Right ventricle myocardium superior (tissue), 1 donor: ENCODE data around the gene WDCP. TPM values are rescaled to one million over a fixed set of nuclear protein-coding genes. Genes with fewer than 3 reads are reported as not detected.
"Not testable (repeated sequence)": the region's sequence is repeated elsewhere in the genome, so short reads cannot be mapped to it uniquely, and the experiment has no call there.

Source experiments
- ATAC-seq: fragments of 200-7000 bp; cut with Tn5 transposase; one replicate; pipeline ENCODE4 v1.9.1; 2020; ENCODE audit warnings: mild to moderate bottlenecking; ENCODE audit not compliant: poor library complexity
- DNase-seq: peaks from one replicate; pipeline ENCODE4 v3.0.0-alpha.2; 2020
- intact Hi-C: fragments of 100-400 bp; cut with DNase I; formaldehyde crosslinking; loops from one replicate; pipeline ENCODE4 v1.11.2; 2022
- total RNA-seq: library from RNA; stranded (reverse); fragmentation: NEBNext Ultra II Directional; extraction: Animal tissue kit (Norgen Biotek cat#: 25700); gene quantifications from one replicate; pipeline ENCODE4 v1.2.1, GENCODE V29; 2021
- donor health status: DM: no; HTN: yes; CAD: no; lungs with severe emphysema.

Gene WDCP
- total RNA-seq, 1 donor from 2014 or later: 7.3 TPM

DNA sequence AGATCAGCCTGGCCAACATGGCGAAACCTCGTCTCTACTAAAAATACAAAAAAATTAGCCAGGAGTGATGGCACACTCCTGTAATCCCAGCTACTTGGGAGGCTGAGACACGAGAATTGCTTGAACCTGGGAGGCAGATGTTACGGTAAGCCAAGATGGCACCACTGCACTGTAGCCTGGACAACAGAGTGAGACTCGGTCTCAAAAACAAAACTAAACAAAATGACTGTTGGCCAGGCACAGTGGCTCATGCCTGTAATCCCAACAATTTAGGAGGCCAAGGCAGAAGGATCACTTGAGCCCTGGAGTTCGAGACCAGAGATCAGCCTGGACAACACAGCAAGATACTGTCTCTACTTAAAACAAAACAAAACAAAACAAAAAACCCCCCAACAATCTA is 4.1 kb downstream of the WDCP start:
- intact Hi-C loops, ATAC-seq, DNase-seq: not testable (repeated sequence)

DNA sequence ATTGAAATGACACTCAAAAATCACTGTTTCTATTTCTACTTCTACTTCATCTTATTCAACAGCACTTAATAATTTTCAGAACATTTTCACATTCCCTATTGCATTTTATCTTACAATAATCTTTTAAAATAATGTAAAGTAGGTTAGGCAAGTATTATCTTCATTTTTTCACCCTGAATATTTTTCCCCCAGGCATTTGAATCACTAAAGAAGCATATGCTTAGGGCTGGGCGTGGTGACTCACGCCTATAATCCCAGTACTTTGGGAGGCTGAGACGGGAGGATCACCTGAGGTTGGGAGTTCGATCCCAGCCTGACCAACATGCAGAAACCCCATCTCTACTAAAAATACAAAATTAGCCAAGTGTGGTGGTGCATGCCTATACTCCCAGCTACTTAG is 6.7 kb downstream of the WDCP start:
- DNase-seq (no peak), ATAC-seq (no peak)
- intact Hi-C loops: no loop called here

DNA sequence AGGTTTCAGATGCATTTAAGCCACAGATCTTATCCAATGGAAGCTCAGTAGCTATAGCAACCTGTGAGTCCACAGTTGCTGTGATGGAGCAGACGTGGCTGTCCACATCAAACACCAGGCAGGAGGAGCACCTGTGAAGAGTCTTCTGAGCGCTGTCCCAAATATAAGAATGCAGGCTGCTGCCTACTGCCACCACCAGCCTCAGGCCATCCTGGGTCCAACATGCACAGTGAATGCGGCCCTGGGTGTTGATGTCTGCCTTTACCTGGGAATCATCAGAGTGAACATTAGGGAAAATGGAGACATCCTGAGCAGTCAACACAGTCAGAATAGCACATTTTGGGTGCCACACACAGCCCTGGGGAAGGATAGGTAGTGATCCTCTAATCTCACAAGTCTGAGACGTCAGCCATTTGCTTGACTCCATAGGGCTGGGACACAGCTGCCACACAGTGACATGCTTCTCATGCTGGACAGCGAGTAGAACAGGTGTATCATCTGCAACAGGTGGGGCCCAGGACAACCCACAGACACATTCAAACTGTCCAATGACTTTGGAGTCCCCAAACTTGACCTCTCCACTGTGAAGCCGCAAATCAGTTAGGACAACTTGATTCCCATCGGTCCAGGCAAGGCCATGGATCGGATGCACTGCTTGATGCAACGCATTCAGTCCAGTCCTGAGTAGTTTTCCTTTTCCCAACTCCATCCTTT is 8.2 kb downstream of the WDCP start:
- intact Hi-C loops: no loop called here
- ATAC-seq: no peak
- DNase-seq: no peak

DNA sequence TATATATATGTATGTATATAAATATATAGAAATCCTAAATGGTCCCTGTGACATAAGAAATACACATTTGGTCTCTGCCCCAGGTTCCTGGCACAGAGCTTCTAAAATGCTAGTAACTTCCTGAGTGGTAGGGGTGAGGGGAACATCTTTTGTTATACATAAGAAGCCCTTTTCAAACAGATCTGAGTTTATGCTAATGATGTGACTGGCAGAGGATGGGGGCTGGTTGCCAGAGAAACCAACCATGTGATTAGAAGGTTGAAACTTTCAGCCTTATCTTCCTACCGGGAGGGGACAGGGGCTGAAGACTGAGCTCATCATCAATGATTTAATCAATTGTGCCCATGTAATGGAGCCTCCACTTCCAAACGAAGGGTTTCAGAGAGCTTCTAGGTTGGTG is 21.0 kb downstream of the WDCP start:
- DNase-seq (no peak), ATAC-seq (no peak)
- intact Hi-C loops: no loop called here

DNA sequence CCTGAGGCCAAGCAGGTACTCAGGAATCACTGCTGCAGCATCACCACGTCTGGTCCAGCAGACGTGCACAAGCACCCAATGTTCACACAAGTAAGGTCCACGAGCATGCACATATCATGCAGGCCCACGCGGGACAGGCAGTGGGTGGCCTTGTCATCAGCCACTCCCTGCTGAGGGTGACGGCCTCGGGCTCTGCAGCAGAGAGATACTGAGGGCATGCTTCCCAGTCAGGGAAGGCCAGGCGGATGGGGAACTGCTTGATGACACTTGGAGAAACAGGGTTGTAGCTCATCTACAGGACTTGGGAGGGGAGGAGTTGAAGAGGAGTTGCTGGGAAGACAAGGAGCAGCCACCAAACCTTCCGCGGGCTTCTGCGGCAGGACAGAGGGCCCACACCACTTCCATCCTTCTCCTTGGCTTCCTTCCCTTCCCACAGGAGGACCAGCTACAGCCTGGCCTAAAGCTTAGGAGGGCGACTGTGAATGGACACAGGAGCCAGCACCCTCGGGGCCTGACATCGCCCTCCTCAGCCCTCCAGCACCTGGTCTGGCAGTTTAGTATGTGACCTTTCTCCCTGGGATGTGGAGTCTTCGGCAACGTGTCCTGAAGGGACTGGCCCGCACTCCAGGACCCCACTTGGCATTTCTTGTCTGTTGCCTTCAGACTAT is 22.1 kb downstream of the WDCP start:
- intact Hi-C loops: no loop called here
- ATAC-seq: no peak
- no peak for DNase-seq

DNA sequence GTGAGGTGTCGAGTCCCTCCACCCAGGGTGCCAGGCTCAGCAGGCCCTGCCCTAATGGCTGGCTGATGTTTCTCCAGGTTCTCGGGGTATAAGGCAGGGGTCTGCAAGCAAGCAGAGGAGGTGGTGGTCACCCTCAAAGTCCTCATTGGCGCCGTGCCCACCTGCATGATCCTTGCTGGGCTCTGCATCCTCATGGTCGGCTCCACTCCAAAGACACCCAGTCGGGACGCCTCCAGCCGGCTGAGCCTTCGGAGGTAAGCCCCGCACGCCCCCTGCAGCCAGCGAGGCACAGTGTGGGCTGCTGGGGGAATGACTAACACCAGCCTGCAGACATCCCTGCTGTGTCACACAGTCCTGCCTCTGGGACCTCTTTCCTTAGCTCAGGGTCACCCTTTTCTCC is 23.2 kb downstream of the WDCP start:
- DNase-seq (no peak), ATAC-seq (no peak)
- intact Hi-C loops: no loop called here

DNA sequence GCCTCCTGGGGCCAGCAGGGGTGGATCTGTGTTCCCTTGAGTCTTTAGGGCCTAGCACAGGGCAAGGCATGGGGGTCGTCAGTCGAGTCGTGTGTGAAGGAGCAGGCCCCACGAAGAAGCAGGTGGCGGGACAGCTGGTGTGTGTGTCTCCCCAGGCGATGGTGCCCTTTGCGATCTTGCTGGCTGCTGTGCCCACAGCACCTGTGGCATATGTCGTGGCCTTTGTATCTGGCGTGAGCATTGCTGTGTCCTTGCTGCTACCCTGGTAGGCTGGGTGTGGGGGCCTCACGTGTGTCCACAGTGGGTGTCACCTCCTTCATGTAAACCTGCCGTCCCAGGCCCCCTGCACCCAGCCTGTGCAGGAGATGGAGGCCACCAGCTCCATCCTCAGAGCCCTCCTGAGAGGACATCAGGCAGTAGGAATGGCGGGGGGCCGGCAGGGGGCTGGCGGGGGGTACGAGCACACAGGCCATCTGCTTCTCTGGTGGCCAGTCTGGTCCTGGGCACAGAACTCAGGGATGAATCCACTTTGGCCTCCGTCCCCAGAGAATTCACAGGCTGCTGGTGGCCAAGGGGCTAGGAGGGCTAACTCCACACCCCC is 24.1 kb downstream of the WDCP start:
- intact Hi-C loops: no loop called here

DNA sequence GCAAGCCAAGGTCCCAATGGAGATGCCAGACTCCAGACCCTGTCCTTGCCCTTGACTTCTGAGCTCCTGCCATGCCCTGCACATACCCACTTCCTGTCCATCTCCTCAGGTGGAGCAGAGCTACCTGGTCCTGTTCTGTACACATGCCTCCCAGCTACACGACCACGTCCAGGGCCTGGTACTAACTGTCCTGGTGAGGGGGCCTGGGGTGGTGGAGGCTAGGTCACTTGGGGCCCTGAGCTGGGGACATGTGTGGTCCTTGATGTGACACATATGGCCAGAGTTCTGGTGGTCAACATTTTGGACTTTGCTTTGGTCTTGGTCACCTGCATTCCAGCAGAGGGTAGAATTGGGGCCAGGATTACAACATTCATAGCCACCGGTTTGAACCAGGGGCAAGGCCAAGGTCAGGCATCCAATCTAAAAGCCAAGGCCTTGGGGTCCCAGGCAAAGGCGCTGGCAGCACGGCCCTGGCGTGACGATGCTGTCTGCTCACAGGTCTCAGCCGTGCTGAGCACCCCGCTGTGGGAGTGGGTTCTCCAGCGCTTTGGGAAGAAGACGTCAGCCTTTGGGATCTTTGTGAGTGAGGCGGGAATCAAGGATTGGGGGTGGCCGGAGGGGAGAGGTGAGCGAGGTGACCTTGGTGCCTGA is 24.7 kb downstream of the WDCP start:
- ATAC-seq (no peak), DNase-seq (no peak)
- intact Hi-C loops: no loop called here

More for the DNA sequence above, 24.1 kb downstream of the WDCP start:
- DNase-seq (no peak), ATAC-seq (no peak)

DNA sequence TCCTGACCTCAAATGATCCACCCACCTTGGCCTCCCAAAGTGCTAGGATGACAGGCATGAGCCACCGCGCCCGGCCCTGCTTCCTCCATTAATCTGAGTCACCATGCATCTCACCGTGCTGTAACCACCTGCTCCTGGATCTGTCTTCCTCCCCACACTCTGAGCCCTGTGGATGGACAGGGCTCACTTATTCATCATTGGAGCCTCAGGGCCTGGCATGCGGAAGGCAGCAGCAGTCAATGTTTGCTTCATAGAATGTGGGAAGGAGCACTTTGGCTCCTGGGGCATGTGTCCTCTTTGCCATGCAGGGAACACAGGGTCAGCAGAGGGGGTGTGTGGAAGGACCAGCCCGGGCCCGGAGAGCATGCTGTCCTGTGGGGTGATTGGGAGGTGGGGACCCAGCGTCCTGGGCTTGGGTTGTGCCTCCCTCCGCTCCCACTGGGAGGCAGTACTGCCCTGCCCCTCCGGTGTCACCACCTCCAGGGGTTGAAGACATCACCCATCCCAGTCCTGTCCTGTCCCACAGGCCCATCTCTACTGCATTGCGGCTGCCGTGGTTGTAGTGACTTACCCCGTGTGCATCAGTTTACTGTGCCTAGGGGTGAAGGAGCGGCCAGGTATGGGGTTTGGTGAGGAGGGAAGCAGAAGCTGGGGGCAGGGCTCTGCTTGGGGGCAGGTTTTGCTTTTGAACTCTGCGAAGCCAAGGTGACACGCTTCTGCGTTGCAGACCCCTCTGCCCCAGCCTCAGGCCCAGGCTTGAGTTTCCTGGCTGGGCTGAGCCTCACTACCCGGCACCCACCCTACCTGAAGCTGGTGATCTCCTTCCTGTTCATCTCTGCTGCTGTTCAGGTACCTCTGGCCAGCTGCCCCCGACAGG is 25.8 kb downstream of the WDCP start:
- ATAC-seq (no peak), DNase-seq (no peak)
- intact Hi-C loops: no loop called here

DNA sequence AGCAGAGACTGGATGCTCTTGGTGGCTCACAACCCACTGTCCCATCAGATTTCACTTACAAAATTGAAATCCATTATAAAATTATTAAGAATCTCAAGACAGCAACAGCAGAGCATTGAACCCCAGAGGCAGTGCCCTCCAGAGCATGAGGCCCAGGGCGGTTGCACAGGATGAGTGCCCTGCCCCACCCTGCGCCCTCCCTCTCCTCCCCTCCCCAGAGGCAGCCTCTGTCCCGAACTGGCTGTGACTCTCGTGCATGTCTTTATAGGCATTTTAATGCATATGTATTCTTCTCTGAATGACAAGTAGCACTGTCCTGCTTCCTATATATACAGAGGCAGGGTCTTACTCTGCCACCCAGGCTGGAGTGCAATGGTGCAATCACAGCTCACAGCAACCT is 26.9 kb downstream of the WDCP start:
- intact Hi-C loops: no loop called here
- ATAC-seq (no peak), DNase-seq (no peak)

DNA sequence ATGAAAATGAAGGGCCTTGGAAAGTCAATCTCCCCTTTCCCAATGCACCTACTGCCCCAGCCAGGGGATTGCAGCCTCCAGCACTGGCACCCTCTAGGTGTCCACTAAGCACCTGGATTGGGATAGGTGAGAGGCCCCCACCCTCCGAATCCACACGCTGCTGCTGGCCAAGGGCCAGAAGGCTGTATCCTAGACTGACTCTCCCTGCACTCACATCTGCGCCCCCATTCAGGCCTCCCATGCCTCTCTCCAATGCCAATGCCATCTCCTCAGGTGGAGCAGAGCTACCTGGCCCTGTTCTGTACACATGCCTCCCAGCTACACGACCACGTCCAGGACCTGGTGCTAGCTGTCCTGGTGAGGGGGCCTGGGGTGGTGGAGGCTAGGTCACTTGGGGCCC is 27.5 kb downstream of the WDCP start:
- DNase-seq (no peak), ATAC-seq (no peak)
- intact Hi-C loops: no loop called here

DNA sequence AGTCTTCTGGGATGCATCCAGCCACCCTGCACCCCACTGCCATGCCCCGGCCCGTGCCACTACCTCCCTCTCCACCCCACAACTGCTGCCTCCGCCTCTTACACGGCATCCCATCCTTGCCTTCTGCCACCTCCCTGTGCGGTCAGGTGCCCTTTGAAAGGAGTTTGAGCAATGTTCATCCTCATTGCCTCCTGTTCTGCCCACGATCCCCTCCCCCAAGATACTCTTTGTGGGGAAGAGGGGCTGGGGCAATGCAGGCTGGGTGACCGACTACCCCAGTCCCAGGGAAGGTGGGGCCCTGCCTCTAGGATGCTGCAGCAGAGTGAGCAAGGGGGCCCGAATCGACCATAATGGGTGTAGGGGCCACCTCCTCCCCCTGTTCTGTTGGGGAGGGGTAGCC is 28.9 kb downstream of the WDCP start:
- intact Hi-C loops: no loop called here
- DNase-seq (no peak), ATAC-seq (no peak)

DNA sequence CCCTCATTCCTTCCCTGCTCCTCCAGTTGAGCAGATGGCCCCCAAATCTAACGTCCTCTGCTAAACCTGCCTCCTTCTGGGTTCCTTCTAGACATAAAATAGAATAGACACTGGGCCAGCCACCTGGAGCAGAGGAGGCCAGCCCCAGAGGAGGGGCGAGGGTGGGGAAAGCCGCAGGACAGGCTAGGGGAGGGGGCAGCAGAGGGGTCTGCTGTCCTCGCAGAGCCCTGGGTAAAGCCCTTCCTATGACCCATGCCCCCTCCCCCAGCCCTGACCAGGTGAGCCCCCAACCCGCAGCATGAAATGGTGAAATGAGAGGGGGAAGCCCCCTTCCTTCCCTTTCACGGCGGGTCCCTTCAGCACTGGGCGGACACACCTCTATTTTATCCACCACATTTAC is 29.5 kb downstream of the WDCP start:
- intact Hi-C loops: no loop called here
- DNase-seq (no peak), ATAC-seq (no peak)

DNA sequence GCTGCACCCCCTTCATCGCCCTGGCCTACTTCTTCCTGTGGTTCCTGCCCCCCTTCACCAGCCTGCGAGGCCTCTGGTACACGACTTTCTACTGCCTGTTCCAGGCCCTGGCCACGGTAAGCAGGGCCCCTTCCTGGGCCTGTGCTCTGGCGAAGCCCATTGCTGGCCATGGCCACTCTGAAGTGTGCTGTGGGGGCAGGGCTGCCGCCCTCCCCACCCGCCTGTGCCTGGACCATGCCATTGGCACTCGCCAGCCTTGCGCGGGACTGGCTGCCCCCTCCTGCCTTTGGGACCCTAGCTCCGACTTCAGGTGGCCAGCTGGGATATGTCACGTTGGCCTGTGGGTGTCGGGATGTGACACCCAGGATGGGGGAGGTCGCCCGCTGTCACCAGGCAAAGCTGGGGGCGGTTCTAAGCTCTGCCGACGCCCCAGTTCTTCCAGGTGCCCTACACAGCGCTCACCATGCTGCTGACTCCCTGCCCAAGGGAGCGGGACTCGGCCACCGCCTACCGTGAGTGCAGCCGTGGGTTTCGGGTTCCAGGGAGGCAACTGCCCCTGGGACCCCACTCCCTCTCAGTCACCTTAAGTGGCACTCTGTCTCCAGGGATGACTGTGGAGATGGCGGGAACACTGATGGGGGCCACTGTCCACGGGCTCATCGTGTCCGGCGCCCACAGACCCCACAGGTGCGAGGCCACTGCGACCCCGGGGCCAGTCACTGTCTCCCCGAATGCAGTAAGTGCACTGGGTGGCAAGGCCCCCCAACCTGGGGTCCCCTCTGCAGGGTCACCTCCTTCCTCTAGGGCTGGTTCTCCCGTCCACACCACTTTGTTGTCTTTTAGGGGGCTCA is 30.1 kb downstream of the WDCP start:
- no peak for ATAC-seq
- DNase-seq: no peak
- intact Hi-C loops: no loop called here

DNA sequence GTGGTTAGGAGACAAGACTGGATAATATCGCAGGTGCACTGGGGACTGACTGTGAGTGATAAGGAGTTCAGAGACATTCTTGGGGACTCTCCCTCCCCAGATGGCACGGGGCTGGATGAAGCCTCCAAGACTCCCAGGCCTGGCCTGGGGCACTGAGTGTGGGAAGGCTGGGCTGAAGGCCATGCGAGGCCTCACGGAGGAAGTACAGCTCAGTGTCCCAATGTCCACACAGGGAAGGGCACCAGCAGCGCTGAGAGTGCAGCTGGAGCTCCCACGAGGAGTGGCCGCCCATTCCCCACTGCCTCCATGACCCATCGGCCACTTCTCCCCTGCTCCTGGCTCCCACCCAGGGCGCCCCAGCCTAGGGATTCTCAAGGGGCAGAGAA is 30.8 kb downstream of the WDCP start:
- intact Hi-C loops: no loop called here
- DNase-seq (no peak), ATAC-seq (no peak)

DNA sequence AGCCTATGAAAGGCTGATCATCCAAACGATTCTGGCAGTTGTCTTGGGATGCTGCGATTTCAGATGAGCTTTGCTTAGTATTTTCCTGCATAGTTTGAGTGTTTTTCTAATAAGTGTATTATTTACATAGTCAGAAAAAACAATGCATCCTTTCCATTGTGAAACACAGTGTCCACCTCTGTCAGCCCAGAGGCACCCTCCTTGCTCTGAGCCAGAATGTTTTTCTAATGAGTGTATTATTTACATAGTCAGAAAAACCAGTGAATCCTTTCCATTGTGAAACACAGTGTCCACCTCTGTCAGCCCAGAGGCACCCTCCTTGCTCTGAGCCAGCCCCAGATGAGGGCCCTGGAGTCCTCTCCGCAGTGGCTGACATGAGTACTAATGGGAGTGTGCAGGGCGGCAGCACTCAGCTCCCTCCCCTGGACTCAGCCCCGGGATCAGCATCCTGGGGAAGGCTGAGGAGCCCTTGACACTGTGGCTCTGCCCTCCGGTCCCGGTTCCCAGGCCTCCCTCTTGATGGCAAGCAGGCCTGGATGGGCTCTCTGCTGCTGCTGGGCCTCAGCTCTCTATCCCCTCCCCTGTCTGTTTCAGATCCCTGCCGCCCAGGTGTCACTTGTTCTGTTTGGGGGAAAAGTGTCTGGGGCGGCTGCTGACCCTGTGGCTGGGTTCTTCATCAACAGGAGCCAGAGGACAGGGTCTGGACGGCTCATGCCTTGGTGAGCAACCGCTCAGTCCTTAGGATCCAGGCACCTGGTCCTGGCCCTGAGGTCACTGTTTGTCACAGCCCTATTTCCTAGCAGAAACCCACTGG is 31.4 kb downstream of the WDCP start:
- no peak for DNase-seq
- no peak for ATAC-seq
- intact Hi-C loops: no loop called here

DNA sequence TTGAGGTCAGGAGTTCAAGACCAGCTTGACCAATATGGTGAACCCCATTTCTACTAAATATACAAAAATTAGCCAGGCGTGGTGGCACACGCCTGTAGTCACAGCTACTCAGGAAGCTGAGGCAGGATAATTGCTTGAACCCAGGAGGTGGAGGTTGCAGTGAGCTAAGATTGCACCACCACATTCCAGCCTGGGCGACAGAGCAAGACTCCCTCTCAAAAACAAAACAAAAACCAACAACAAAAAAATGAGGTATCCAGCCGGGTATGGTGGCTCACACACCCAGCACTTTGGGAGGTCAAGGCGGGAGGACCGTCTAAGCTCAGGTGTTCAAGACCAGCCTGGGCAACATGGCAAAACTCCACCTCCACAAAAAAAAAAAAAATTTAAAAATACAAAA is 32.3 kb downstream of the WDCP start:
- ATAC-seq, DNase-seq, intact Hi-C loops: not testable (repeated sequence)
